Eye (tissue), 1 donor: ENCODE data around the gene TRERF1.

Experiments
- DNase-seq: peaks from one replicate; pipeline ENCODE4 v3.0.0-alpha.2; 2015

The TRERF1 gene

DNA sequence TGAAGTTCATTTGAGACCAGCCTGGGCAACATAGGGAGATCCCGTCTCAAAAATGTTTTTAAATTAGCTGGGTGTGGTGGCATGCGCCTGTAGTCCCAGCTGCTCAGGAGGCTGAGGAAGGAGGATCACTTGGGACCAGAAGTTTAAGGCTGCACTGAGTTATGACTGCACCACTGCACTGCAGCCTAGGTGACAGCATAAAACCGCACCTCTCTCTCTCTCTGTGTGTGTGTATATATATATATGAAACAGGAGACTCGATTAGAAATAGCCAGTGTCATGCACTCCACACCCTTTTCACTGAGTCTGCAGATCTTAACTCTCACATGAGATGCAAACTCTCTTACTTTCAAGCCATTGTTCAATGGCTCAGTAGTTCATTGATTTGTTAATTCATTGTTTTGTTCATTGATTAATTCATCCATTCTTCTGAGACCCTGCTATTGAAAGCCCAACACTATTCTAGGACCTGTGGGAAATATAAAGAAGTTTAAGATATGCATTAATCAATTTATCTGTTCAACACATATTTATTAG is 181.7 kb downstream of the TRERF1 start:
- no peak for DNase-seq

DNA sequence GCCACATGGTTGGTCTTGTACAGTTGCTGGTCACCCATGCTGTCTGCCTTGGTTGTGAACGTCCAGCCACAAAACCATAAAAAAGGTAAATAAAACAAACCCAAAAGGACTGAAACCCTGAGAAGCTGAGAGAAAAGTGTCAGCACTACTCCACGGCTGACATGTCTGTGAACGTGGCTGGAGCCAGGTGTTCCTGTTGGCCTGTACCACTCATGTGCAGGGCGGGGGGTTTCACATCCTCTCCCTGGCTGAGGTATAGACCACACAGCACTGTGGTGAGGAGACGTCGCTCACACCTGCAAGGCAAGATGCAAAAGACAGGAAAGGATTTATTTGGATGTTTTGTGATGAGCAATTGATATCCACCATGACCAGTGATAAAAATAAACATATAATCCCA is 182.2 kb downstream of the TRERF1 start:
- DNase-seq, result no peak

DNA sequence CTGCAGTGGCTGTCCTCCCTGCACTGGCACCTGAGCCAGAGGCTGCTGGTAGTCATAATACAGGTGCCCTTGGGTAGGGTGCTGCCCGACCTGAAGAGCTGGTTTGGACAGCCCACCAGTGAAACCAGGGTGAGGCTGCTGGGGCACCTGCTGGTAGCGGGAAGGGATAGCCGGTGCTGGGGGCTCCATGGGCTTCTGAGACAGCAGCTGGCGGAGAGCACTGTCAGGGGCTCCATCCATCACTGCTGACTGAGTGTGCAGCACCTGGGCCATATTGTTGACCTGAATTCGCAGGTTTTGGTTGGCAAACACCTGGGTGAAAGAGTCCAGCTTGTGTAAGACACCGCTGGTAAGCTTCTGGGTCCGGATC is 182.9 kb downstream of the TRERF1 start:
- DNase-seq, result no peak

DNA sequence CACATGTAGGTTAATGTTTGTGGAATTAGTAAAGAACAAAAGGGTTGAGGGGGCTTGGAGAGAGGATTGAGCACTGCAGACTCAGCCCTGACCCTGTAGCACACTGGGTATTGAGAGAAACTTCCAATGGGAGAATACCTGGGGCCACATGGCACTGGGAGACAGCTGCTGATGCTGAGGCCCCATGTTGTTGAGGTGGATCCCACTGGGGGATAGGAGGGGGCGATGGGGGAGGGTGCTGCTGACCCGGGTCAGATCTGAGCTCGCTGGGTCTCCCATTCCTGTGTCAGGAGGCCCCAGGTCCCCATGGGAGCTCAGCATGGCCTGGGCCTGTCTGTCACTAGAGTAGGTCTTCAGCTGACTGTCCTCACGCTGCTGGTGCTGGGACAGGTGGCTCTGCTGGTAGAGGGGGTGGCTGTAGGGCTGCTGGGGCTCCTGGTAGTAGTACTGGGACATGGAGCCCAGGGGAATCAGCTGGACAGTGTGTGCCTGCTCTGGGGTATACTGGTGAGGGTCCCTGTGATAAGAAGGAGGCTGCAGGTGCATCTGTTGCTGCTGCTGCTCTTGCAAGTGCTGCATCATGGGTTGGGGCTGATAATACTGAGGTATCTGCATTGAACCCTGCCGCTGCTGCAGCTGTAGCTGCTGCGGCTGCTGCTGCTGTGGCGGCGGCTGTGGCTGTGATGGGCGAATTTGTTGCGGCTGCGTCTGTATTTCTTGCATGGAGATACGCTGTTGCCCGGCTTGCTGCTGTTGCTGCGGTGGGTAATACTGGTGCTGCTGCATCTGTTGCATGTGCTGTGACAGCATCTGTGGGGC is 183.5 kb downstream of the TRERF1 start:
- DNase-seq, result no peak

GRCh38 chr6:42266538-42266937 is 185.2 kb downstream of the TRERF1 start:
- no peak for DNase-seq

- DNase-seq, result no peak
These were observed 186.8 kb downstream of the TRERF1 start for GRCh38 chr6:42264852-42265390.

GRCh38 chr6:42264162-42264851 is 187.4 kb downstream of the TRERF1 start:
- DNase-seq, result no peak

DNA sequence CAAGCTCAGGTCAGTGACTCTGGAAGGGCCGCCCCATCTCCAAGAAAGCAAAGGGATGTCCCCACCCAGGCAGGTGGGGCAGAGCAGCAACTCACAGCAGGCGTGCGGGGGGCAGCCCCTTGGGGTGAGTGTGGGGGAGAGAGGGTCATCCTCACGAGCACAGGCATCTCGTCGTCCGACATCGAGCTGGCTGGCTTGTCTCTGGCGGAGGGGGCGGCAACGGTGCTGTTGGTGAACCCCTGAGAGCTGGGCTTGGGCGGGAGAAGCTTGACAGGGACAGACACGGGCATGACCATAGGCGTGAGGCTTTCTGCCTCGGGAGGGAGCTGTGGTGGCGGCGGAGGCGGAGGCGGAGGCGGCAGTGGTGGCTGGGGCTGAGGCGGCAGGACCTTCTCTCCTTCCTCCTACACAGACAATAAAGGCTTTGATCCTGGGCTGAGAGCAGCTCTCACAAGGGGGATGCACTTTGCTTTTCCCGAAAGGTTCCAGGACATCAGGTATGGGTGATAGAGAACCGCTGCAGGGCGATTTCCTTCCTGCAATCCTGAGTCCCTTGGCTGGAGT is 188.5 kb downstream of the TRERF1 start:
- no peak for DNase-seq

- DNase-seq, result peak; percentile 61
These were observed 190.8 kb downstream of the TRERF1 start for GRCh38 chr6:42260972-42261371.

GRCh38 chr6:42260396-42260888 is 191.3 kb downstream of the TRERF1 start:
- no peak for DNase-seq

- DNase-seq, result no peak
These were observed 191.8 kb downstream of the TRERF1 start for GRCh38 chr6:42259841-42260395.

- DNase-seq, result no peak
These were observed 192.4 kb downstream of the TRERF1 start for GRCh38 chr6:42259286-42259685.

GRCh38 chr6:42257614-42258013 is 194.1 kb downstream of the TRERF1 start:
- DNase-seq, result no peak

GRCh38 chr6:42257063-42257462 is 194.7 kb downstream of the TRERF1 start:
- DNase-seq, result no peak

DNA sequence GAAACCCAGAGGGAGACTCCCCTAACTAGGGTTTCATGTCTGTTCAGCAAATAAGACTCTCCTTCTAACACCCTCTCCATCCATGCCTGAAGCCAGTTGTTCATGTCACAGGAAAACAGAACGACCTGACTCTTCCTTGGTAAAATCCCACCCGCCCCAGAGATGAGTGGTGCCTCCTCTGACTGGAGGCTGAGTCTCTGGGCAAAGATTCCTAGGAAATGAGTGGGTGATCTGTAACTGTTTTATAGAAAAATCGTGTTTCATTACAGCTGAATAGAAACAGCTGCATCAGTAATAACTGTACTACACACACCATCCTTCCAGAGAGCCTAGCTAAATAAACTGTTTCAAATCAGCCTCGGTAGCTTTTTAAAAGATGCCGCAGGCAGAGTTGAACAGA is 196.7 kb downstream of the TRERF1 start:
- DNase-seq, result no peak

DNA sequence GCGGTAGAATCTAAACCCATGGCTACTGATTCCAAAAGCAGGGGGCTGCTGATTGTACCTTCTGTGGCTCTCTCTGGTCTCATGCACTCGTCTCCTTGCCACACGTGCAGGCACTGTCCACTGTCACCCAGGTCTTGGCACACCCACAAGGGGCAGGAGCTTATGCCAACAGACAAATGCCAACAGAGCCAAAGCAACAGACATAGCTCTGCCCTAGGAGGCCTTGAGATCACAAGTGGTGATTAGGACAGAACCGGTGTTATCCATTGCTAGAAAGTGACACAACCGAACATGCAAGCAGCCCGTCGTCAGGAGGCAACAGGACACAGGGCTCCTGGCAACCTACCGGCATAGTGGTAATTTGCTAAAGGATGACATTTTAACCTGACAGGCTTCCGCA is 197.2 kb downstream of the TRERF1 start:
- no peak for DNase-seq

GRCh38 chr6:42251911-42252637 is 199.7 kb downstream of the TRERF1 start:
- DNase-seq, result peak; percentile 68

DNA sequence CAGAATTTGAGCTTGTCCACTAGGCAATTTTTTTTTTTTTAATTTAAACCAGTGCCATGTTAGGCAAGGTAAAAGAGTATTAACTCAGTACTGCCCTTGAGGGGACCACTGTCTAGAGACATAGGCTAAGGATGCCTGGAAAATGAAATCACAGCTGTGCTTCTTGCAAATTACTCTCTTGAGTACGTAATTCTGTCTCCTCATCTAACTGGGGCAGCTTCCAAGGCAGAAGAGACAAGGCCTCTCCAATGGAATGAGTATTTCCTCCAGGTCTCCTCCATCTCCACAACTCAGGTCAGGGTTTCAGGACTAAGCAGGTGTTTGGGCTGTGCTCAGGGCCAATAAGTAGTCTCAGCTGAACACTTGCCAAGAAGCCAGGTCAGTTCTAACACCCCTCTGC is 200.2 kb downstream of the TRERF1 start:
- no peak for DNase-seq

DNA sequence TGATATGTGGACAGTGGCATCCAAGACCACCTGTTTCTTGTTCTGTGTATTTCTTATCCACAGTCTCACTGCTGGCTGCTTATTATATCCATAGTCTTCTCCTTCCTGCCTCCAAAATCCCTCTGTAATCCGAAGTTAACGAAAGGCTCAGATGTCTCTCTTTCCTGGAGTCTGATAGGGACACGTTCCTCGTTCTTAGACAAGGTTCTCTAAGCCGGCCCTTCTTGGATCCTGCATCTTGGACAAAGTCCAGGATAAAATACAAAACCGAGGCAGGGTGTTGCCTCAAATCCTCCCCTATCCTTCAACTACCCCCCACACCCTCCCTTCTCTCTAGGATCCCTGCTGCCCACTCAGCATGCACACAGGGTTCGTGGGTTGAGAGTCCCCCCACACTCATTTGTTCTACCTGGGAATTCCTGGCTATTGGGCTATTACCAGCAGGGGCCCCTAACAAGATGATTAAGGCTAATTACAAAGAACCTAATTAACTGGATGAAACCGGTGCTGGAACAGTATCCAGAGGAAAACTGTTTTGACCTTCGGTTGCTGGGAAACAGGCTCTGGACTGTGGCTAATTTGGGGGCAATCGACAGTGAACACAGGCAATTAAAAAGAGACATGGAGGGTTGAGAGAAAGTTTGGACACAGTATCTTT is 201.3 kb downstream of the TRERF1 start:
- peak; percentile 83 for DNase-seq

- no peak for DNase-seq
These were observed 202.4 kb downstream of the TRERF1 start for GRCh38 chr6:42249279-42249678.

DNA sequence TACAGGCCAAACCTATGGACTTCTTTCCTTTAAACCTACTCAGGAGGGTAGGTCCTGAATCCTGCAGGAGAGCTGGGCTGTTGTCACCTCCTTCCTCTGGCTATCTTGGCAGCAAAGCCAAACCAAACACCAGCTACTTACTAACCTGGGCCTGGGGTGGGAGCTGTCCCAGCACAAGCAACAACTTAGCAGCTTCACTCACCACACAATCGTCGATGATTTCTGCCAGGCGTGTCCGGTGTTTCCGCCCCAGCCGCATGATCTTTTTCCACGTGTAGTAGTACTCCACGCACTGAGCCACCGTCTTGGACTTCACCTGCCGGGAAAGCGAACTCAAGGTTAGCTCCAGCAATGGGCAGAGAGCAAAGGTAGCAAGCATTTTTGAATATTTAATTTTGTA is 208.7 kb downstream of the TRERF1 start:
- DNase-seq, result no peak

DNA sequence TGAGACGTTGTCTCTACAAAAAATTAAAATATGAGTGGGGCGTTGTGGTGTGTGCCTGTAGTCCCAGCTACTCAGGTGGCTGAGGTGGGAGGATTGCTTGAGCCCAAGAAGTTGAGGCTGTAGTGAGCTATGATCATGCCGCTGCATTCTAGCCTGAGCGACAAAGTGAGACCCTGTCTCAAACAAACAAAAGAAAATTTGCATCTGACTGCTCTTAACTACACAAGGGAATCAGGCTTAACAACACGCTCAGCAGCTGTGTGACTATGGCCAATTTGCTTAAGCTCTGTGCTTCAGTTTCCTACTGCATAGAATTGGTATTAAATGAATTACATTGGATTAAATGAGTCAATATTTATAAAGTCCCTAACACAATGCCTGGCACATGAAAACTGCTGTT is 209.8 kb downstream of the TRERF1 start:
- no peak for DNase-seq
